ENCODE results near the gene CFAP97D1.
A peak's percentile ranks its signal among the peaks of the same experiment; 100 is the strongest.
"Not testable (repeated sequence)": the region's sequence is repeated elsewhere in the genome, so short reads cannot be mapped to it uniquely, and the experiment has no call there.

The CFAP97D1 gene

DNA sequence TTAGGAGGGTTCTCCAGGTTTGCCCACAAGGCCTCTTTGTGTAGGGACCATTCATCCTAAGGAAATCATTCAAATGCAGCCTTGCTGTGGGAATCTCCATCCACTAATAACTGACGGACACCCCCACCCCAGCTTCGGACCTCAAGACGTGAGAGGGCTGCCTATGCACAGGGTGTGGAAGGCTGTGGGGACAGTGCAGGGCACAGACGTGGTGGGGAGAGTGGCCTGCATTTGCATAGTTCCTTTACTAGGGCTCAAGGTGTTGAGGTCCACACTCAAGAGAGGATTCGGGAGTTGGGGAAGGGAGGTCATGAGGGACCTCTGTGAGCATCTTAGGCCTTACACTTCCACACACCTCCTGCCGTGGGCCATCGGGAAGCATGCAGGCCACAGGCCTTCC is 11.3 kb upstream of the CFAP97D1 start:
- no peak for DNase-seq

DNA sequence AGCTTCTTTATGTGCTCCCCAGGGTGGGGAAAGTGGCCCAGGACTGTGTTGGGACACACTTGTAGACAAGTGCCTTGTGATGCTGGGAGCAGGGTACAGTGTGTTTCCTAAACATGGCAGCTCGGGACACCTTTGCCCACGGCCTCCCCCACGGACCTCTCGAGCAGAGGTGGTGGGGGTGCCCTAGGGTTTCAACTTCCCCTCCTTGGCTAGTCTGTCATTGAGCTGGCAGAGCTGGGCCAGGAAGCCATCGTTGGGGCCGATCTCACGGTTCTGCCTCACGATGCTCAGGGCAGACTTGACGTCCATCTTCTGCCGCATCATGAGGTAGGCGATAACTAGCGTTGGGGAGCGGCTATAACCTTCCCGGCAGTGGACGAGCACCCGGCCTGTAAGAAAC is 10.8 kb upstream of the CFAP97D1 start:
- DNase-seq = no peak

DNA sequence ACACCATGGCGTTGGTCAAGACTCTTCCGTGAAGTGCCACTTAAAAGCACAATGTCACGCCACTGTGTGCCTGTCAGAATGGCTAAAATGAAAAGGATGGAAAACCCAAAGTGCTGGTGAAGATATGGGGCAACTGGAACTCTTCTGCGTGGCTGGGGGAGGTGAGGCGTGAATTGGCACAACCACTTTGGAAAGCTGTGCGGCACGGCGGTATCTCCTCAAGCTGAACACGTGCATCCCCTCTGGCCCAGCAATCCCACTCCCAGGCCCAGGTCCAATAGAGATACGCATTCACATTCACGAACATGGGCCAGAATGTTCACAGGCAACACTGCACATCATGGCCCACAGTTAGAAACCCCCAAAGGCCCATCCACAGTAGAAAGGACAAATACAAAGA is 10.4 kb upstream of the CFAP97D1 start:
- no peak for DNase-seq

DNA sequence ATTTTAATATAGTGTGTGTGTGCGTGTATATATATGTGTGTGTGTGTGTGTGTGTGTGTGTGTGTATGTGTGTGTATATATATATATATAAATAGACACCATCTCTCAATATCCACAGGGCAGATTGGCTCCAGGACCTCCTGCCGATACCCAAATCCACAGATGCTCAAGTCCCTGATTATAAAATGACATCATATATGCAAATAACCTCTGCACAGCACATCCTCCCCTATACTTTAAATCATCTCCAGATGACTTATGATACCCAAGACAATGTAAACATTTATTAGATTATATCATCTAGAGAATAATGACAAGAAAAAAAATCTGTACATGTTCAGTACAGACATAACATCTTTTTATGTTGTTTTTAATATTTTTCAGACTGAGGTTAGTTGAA is 9.3 kb upstream of the CFAP97D1 start:
- no peak for DNase-seq

DNA sequence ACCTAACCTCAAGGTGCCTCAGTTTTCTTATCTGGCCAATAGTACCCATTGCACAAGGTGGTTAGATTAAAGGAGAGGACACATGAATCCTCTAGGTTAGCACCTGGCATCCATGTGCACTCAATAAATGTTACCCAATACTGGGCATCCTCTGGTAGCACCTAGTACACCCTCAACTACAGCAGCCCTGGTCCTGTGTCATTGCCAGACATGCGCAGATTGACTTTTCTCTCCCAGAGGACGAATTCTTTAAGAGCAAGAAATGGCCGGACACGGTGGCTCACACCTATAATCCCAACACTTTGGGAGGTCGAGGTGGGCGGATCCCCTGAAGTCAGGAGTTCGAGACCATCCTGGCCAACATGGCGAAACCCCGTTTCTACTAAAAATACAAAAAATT is 8.8 kb upstream of the CFAP97D1 start:
- DNase-seq = no peak

DNA sequence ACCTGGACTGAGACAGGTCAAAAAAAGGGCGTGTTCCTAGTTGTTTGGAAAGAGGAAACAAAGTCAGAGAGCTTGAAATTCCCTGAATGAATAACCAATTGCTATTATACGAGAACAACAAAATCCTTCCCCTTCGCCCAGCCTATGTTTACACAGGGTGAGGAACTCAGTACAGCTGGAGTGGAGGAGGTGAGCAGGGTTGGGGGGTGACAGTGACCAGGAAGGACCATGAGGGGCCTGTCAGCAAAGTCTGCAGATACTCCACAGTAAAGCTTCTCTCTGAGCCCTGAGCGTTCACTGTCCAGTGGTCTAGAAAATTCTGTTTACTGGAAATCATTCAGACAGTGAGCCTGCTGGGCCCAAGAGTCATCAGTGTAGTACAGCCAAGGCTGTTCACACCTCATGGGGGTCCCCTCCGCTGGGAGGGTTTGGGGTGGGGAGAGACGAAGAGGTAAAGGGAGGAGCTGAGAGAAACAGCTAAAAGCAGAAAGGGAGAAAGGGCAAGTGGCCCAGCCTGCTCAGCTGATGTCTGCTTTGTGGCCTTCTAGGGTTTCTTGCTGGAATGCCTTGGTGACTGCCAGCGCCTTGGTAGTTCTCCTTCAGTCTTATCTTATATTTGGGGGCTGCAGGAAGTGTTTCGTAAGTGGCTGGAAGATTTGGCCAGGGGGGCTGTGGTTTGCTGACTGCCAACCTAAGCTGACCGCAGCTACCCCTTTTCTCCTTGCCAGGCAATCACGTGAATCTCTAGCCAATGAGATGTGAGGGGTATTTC is 7.2 kb upstream of the CFAP97D1 start:
- DNase-seq = no peak

DNA sequence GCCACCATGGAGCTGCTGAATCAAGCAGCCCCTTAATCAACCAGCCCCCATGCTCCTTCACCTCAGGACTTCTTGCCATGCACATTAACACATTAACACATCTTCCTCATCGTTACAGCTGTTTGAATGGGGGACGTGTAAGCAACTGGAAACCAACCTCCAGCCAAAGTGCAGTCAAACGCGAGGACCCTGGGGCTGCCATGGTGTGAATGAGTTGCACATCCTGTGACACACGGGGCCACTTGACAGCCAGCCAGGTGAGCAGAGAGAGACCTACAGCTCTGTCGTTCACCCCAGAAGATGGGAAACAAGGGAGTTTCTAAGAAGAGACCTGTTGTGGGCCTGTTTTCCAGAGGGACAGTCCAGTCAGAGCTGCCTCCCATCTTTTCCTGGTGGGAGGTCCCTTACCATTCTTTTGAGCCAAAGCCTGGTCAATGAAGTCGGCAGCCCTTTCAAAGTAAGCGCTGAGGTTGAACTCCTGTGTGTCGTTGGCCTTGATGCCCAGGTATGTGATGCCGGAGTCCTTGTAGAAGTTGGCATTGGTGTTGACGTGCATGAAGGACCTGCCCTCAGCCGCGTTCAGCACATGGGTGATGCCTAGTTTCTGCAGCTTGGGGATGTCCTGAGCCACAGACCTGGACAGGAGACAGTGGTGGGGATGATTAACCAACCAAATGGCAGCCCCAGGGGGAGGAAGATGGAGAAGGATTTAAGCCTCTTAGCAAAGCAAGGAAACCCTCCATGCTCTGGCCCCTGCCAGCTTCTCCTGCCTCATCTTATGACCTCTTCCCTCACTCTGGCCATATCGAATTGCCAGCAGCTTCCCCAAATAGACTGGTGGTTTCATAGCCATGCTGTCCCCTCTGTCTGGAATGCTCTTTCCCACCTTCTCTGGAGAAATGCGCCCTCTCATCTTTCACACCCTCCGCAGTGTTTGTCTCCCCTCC is 5.7 kb upstream of the CFAP97D1 start:
- DNase-seq = no peak

DNA sequence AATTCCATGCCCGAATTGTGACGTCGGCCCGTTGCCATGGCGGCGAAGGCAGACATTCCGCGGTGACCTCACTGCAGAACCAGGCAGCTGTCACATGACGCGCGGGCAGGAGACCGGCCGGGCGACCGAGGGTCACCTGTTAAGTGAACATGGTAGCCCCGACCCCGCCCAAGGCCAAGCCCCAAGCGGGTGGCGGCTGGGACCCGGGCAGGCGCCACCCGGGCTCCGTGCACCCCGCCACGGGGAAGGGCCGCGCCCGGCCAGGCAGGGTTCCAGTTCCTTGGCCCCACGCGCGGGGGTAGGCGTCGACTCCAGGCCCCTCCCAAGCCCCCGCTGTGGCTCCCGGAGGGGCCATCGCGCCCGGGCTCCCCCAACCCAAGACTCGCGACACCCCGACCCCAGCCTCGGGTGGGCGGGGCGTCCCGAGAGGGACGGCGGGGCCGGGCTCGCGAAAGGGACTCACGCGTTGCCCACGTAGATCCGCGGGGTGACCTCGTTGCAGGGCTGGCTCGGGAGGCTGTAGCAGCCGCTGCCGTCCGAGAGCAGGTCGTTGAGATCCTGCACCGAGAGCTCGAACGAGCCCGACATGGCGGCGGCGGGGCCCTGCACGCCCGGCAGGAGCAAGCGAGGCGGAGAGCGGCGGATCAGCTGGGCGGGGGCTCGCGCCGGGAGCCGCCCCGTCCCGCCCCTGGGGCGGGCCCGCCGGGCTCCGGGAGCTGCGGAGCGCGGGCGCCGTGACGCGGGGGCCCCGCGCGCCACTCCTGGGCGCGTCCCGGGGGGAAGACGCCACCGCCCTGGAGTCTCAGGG is 1.7 kb upstream of the CFAP97D1 start, which contains the start of gene DUSP3:
DUSP3 (minus strand) TSS at position 641 of the 808 bp plus-strand sequence; CDS start at position 588, 53 bp downstream.
- DNase-seq = peak; percentile 44 to 75

DNA sequence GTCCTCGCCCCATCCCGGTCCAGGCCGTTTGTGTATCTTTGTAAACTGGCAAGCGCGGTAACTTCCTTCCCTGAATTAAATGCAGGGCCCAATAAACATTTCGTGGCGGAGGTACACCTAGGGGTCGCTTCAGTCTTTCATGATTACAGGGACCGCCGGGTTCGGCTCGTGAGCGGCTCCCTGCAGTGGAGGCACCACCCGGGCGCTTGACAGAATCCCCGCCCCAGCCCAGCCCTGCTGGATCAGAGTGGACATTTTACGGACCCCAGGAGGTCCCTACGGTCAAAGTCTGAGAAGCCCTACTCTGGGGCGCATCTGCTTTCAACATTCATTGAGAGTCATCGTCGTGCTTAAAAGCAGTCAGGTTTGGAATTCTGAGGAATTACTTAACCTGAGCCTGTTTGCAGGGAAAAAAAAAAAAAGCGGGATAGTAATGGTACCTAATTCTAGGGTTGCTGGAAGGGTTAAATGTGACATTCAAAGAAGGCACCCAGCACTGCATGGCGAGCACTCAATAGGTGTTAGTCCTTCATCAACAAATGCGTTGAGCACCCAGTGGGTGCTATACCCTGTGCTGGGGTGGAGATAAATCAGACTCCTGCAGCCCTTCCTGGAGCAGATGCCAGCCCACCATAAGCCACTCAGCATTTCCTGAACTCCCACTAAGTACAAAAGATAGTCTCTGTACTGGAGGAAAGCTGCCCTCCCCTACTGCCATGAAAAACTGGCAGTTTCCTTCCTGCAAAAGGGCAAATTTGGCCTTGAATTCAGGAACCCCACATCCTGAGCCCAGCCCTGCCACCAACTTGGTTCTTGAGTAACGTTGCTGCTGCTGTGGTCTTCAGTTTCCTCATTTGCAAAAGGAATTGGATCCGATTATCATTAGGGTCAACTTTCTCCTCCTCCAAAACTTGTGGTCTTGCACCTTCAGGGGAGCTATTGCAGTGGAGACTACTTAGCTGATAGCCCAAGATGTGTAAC is 800 bp upstream of the CFAP97D1 start:
- DNase-seq = peak; percentile 30 to 75

DNA sequence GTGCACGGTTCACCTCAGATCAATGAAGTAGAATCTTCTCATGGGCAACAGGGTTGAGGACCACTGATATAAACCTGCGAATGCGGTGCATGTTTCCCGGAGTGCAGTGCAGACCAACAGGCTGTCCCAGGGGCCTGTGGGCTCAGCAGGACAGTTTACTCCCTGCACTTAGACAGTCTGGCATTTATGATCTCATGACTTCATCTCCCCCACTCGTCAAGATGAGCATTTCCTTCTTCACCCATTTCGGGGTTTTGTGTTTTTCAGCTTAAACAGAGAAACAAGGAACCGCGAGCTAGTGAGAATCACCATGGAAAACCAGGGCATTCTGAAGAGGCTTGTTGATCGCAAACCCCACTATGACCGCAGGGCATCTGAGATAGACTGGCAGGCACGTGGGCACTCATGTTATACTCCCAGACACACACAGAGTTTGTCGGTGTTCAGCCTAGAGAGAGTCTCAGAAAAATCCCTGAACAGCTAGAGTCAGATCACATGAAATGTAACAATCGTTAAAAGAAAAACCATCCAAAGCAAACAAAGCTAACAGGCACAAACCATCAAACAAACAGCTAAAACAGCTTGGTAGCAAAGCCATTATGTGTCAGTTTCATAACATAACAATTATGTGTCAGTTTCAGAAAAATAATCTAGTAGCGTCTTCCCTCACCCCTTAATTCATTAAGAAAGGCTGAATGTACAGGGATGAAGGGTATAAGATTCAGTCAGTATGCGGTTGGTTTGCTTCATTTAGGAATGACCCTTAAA is 2.9 kb downstream of the CFAP97D1 start:
- DNase-seq = no peak

DNA sequence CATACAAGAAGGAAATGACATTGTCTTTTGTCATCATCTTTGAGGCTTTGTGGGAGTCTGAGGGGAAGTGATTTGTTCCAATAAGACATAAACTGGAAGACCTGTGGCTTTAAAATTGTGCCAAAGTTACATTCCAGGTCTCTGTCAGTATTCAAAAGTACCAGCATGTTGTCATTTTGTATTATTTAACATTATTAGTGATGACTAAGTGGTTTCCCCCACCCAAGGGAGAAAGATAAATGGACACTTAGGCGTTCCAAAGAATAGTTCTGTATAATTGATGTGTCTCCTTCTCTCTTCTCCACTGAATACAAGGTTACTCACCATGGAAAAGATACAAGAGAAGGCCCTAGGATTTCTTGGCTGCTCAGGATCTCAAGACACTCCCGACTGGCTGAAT is 3.8 kb downstream of the CFAP97D1 start:
- no peak for DNase-seq

DNA sequence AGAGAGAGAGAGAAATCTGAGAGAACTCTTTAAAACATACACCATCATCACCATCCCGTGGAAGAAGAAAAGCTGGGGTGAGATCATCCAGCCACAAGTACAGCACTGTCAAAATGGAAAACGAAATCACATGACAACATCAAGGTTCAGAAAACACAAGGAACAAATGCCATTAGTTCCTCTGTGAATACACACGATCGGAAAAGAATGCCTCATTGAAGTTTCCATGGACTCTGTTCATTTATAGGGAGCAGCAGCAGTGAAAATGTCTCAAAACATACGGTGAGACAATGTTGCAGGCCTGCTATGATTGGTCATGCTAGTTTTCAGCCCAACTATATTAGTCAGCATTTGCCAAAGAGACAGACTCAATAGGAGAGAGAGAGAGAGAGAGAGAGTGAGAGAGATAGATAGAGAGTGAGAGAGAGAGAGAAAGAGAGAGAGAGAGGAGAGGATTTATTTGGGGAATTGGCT is 4.4 kb downstream of the CFAP97D1 start:
- no peak for DNase-seq

DNA sequence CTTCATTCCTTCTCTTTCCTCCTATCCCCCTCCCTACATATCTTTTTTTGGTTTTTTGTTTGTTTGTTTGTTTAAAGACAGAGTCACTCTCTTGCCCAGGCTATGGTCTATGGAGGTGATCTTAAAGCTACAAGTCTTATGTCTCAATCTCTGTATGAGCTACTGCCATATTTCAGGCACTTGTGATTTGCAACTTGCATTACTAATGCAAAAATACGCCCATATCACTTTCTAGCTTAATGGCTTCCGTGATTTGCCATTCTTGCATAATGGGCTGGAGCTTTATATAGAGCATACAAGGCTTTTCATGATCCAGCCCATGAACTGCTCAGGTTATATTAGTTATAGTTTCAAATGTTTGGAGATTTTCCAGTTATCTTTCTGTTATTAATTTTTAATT is 7.5 kb downstream of the CFAP97D1 start:
- DNase-seq = no peak

DNA sequence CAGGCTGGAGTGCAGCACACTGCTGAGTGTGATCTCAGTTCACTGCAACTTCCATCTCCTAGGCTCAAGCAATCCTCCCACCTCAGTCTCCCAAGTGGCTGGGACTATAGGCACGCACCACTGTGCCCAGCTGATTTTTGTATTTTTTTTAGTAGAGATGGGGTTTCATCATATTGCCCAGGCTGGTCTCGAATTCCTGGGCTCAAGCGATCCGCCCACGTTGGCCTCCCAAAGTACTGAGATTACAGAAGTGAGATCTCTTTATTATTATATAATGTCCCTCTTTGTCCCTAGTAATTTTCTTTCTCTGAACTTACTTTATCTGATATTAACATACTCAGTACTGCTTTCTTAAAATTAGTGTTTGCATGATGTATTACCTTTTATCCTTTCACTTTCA is 8.3 kb downstream of the CFAP97D1 start:
- no peak for DNase-seq

DNA sequence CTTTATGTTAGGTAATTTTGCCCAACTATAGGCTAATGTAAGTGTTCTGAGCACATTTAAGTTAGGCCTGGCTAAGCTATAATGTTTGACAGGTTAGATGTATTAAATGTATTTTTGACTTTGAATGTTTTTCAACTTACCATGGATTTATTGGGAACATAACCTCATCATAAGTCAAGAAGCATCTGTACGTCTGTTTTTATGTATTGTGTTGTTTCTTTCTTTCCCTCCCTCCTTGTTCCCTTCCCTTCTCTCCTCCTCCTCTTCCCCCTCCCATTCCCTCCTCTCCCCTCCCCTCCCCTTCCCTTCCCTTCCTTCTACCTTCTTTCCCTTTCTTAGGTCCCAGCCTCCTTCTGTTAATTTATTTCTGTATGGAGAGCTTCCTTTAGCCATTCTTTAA is 9.2 kb downstream of the CFAP97D1 start:
- no peak for DNase-seq

DNA sequence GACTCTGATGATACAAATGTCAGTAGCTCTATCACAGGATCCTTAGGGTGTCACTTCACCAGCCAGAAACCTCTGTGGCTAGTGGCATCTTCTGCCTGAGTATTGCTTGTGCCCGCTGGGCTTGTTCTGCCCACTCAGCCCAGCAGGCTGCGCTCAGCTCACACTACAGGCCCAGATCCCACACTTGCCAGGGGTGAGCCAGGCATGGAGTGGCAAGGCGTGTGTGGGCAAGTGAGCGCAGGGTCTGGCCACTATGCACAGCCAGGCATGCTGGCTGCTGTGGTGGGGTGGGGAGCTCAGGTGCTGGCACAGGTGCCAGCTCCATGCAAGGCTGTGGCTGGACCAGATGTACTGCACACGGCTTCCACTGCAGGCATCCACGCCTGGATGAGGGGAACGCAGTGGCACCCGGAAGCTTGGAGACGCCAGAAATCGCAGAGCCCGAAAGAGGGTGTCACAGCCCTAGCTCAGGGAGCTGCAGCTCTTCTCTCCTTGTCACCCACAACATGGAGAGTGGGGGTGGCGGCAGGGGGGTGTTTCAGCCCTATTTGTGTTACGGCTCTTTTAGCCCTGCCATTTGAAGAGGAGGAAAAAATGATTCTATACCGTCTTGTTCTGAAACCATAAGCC is 10.2 kb downstream of the CFAP97D1 start:
- DNase-seq = peak; percentile 45 to 72

DNA sequence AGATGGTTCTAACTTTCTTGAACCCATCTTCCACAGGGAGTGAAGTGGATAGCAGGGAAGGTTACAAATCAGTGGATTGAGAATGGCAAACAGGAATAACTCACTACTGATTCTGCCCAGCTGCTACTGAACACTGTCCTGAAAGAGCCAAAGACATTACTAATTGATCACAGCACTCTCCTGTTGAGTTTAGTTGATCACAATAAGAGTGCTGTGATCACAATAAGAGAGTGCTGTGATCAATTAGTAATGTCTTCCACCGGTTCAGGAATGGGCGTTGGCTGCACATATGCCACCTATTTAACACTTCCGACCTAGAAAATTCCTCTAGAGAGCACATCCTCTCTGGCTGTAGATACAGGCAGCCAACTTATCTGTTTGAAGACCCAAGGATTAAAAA is 11.4 kb downstream of the CFAP97D1 start:
- DNase-seq = peak; percentile 90 to 98

DNA sequence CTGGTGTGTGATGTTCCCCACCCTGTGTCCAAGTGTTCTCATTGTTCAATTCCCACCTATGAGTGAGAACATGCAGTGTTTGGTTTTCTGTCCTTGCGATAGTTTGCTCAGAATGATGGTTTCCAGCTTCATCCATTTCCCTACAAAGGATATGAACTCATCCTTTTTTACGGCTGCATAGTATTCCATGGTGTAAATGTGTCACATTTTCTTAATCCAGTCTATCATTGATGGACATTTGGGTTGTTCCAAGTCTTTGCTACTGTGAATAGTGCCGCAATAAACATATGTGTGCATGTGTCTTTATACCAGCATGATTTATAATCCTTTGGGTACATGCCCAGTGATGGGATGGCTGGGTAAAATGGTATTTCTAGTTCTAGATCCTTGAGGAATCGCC is 12.4 kb downstream of the CFAP97D1 start:
- not testable (repeated sequence) for DNase-seq

DNA sequence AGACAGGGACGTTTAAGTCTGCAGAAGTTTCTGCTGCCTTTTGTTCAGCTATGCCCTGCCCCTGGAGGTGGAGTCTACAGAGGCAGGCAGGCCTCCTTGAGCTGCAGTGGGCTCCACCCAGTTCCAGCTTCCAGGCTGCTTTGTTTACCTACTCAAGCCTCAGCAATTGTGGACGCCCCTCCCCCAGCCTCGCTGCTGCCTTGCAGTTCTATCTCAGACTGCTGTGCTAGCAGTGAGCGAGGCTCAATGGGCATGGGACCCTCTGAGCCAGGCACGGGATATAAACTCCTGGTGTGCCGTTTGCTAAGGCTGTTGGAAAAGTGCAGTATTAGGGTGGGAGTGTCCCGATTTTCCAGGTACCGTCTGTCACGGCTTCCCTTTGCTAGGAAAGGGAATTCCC is 17.8 kb downstream of the CFAP97D1 start:
- not testable (repeated sequence) for DNase-seq

DNA sequence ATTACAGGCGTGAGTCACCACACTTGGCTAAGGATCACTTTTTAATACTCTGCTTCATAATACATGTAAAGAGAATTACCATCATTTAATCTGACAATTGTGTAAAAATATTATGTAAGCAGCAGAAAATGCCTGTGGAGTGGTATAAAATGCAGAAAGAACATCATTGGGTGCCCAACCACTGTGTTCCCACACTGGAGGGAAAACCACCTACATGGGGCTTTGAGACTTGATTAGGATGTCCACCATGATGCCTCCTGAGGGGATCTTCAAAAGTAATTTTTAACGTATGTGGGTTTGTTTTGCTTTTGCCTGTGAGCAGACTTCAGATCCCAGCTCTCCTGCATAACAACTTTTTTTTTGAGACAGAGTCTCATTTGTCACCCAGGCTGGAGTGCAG is 18.8 kb downstream of the CFAP97D1 start:
- no peak for DNase-seq

Data from NCI-H524 (cell line).